ENCODE measurements around the gene ENPP6. TPM values are rescaled to one million over a fixed set of nuclear protein-coding genes. Genes with fewer than 3 reads are reported as not detected.

The ENPP6 gene
- total and polyA plus RNA-seq, 2 of the 13 experiments (the other 11 are each of a cell fraction or from before 2014, with no cell fraction given), result not detected

DNA sequence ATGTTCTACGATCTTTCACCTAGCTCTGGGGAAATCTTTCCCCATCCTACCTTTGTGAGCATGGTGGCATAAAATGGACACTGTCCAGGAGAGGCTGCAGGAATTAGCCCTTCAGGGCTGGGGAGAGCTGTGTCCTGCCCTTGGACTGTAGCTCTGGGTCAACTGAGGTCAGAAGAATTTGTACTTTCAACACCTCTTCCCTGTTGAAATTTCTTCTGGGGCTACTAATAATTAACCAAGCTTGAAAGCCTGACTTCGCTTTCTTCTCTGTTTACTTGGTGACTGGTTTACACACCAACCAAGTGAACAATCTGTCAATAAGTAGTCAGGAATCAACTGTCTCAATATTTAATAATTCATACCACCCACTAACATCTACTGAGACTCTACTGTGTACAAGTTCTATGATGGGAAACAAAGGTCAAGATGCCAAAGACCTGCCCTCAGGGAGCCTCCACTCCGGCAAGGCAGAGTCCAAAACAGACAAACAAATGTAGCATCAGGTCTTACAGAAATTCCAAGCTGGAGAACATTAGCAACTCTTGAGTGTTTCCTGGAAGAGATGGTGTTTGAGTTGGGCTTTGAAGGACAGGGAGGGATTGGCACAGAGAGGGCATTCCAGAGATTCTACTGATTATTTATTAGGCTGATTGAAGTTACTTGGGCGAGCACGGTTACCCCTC, 113.1 kb downstream of the ENPP6 start (continued):
- TF ChIP-seq ZFP36 (IDR thresholded peaks at IDR 0.05; ENCODE audit: borderline replicate concordance, low read depth, low read length, partially characterized antibody) (no peak), SIN3B (IDR thresholded peaks at IDR 0.05; ENCODE audit: low read length) (no peak), CEBPB (IDR thresholded peaks at IDR 0.05; ENCODE audit: borderline replicate concordance, low read depth, low read length) (peak; percentile 61; the same call in 1 of the 2 replicates), ZNF724P (CRISPR knock-in tag; IDR thresholded peaks at IDR 0.05; ENCODE audit: borderline replicate concordance) (no peak), TSC22D2 (CRISPR knock-in tag; IDR thresholded peaks at IDR 0.05; ENCODE audit: borderline replicate concordance) (no peak), CREBL2 (CRISPR knock-in tag; IDR thresholded peaks at IDR 0.05; ENCODE audit: borderline replicate concordance) (no peak), XRCC5 (optimal IDR thresholded peaks at IDR 0.05; ENCODE audit: low read length) (peak; percentile 11), SRF (IDR thresholded peaks at IDR 0.05; ENCODE audit: low read depth, low read length) (no peak), ZSCAN9 (CRISPR knock-in tag; IDR thresholded peaks at IDR 0.05; ENCODE audit: borderline replicate concordance) (peak; percentile 58; the same call in 1 of the 2 replicates), BHLHE40 (IDR thresholded peaks at IDR 0.05; ENCODE audit: low read length) (no peak), ZNF275 (CRISPR knock-in tag; IDR thresholded peaks at IDR 0.05; ENCODE audit: borderline replicate concordance) (no peak), PAX8 (CRISPR knock-in tag; IDR thresholded peaks at IDR 0.05; ENCODE audit: borderline replicate concordance) (no peak), ZNF34 (CRISPR knock-in tag; IDR thresholded peaks at IDR 0.05; ENCODE audit: borderline replicate concordance) (no peak), NFE2 (CRISPR knock-in tag; IDR thresholded peaks at IDR 0.05) (no peak), KLF15 (CRISPR knock-in tag; IDR thresholded peaks at IDR 0.05; ENCODE audit: borderline replicate concordance) (no peak), ZSCAN12 (CRISPR knock-in tag; IDR thresholded peaks at IDR 0.05) (no peak)
- TF ChIP-seq, protein P1, sequence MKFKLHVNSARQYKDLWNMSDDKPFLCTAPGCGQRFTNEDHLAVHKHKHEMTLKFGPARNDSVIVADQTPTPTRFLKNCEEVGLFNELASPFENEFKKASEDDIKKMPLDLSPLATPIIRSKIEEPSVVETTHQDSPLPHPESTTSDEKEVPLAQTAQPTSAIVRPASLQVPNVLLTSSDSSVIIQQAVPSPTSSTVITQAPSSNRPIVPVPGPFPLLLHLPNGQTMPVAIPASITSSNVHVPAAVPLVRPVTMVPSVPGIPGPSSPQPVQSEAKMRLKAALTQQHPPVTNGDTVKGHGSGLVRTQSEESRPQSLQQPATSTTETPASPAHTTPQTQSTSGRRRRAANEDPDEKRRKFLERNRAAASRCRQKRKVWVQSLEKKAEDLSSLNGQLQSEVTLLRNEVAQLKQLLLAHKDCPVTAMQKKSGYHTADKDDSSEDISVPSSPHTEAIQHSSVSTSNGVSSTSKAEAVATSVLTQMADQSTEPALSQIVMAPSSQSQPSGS (CRISPR knock-in tag; IDR thresholded peaks at IDR 0.05), result peak; percentile 74
- TF ChIP-seq, protein P2, sequence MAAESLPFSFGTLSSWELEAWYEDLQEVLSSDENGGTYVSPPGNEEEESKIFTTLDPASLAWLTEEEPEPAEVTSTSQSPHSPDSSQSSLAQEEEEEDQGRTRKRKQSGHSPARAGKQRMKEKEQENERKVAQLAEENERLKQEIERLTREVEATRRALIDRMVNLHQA (CRISPR knock-in tag; IDR thresholded peaks at IDR 0.05), result no peak
- TF ChIP-seq, protein P3, sequence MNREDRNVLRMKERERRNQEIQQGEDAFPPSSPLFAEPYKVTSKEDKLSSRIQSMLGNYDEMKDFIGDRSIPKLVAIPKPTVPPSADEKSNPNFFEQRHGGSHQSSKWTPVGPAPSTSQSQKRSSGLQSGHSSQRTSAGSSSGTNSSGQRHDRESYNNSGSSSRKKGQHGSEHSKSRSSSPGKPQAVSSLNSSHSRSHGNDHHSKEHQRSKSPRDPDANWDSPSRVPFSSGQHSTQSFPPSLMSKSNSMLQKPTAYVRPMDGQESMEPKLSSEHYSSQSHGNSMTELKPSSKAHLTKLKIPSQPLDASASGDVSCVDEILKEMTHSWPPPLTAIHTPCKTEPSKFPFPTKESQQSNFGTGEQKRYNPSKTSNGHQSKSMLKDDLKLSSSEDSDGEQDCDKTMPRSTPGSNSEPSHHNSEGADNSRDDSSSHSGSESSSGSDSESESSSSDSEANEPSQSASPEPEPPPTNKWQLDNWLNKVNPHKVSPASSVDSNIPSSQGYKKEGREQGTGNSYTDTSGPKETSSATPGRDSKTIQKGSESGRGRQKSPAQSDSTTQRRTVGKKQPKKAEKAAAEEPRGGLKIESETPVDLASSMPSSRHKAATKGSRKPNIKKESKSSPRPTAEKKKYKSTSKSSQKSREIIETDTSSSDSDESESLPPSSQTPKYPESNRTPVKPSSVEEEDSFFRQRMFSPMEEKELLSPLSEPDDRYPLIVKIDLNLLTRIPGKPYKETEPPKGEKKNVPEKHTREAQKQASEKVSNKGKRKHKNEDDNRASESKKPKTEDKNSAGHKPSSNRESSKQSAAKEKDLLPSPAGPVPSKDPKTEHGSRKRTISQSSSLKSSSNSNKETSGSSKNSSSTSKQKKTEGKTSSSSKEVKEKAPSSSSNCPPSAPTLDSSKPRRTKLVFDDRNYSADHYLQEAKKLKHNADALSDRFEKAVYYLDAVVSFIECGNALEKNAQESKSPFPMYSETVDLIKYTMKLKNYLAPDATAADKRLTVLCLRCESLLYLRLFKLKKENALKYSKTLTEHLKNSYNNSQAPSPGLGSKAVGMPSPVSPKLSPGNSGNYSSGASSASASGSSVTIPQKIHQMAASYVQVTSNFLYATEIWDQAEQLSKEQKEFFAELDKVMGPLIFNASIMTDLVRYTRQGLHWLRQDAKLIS (CRISPR knock-in tag; IDR thresholded peaks at IDR 0.05), result no peak
- TF ChIP-seq, protein P4, sequence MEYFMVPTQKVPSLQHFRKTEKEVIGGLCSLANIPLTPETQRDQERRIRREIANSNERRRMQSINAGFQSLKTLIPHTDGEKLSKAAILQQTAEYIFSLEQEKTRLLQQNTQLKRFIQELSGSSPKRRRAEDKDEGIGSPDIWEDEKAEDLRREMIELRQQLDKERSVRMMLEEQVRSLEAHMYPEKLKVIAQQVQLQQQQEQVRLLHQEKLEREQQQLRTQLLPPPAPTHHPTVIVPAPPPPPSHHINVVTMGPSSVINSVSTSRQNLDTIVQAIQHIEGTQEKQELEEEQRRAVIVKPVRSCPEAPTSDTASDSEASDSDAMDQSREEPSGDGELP (IDR thresholded peaks at IDR 0.05; ENCODE audit: borderline replicate concordance, low read depth), result peak; percentile 38; the same call in 1 of the 2 replicates
- TF ChIP-seq, protein P5, sequence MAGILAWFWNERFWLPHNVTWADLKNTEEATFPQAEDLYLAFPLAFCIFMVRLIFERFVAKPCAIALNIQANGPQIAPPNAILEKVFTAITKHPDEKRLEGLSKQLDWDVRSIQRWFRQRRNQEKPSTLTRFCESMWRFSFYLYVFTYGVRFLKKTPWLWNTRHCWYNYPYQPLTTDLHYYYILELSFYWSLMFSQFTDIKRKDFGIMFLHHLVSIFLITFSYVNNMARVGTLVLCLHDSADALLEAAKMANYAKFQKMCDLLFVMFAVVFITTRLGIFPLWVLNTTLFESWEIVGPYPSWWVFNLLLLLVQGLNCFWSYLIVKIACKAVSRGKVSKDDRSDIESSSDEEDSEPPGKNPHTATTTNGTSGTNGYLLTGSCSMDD (CRISPR knock-in tag; IDR thresholded peaks at IDR 0.05), result no peak

Measured in HepG2 (cell line).